ENCODE measurements around the gene OR2V1.
"Not testable (repeated sequence)": the region's sequence is repeated elsewhere in the genome, so short reads cannot be mapped to it uniquely, and the experiment has no call there.

OR2V1 gene

GRCh38 chr5:181159286-181160151 is 28.6 kb upstream of the OR2V1 start:
- Histone ChIP-seq H4K20me1 (no peaks in the 10 kb centered on the region), H3K4me1 (peaks cover 53% of the 10 kb centered on the region), H3K27ac (peak overlapping the region; percentile 76), H3K9ac (peak overlapping the region; percentile 65; the same call in 1 of the 2 replicates), H3K27me3 (no peaks in the 10 kb centered on the region), H3K4me3 (peak overlapping the region; percentile 58), H3K4me2 (peak overlapping the region; percentile 73), H3K36me3 (no peaks in the 10 kb centered on the region), H3K9me3 (0 out of 2 replicates have a peak, but pooled peaks cover 2% of the 10 kb centered on the region)
- TF ChIP-seq Cebpa-rat (IDR thresholded peaks at IDR 0.05) = no peak

- no peak overlapping the region for H3K4me3 ChIP-seq
- TF ChIP-seq Cebpa-rat (IDR thresholded peaks at IDR 0.05) = no peak
- no peaks in the 10 kb centered on the region for H3K36me3 ChIP-seq
- no peak overlapping the region; the same call in 1 of the 2 replicates for H3K4me2 ChIP-seq
- no peaks in the 10 kb centered on the region for H3K27me3 ChIP-seq
- peaks cover 53% of the 10 kb centered on the region for H3K4me1 ChIP-seq
- no peak overlapping the region for H3K9ac ChIP-seq
- H3K9me3 ChIP-seq = 0 out of 2 replicates have a peak, but pooled peaks cover 9% of the 10 kb centered on the region
- no peaks in the 10 kb centered on the region for H4K20me1 ChIP-seq
- H3K27ac ChIP-seq = no peak overlapping the region
These were observed 27.9 kb upstream of the OR2V1 start for GRCh38 chr5:181158869-181159268.

GRCh38 chr5:181156758-181157157 is 25.8 kb upstream of the OR2V1 start:
- Histone ChIP-seq H3K27me3 (no peaks in the 10 kb centered on the region), H3K36me3 (no peaks in the 10 kb centered on the region), H3K4me3 (no peak overlapping the region), H4K20me1 (no peaks in the 10 kb centered on the region), H3K4me1 (peaks cover 32% of the 10 kb centered on the region), H3K4me2 (no peak overlapping the region), H3K9me3 (0 out of 2 replicates have a peak, but pooled peaks cover 11% of the 10 kb centered on the region), H3K27ac (no peak overlapping the region), H3K9ac (no peak overlapping the region)
- TF ChIP-seq Cebpa-rat (IDR thresholded peaks at IDR 0.05) = no peak

GRCh38 chr5:181153814-181154213 is 22.8 kb upstream of the OR2V1 start:
- TF ChIP-seq Cebpa-rat (IDR thresholded peaks at IDR 0.05) = no peak
- H3K27ac ChIP-seq = no peak overlapping the region
- H4K20me1 ChIP-seq = no peaks in the 10 kb centered on the region
- peaks cover 34% of the 10 kb centered on the region for H3K4me1 ChIP-seq
- no peaks in the 10 kb centered on the region for H3K36me3 ChIP-seq
- H3K4me3 ChIP-seq = no peak overlapping the region
- H3K4me2 ChIP-seq = no peak overlapping the region
- 0 out of 2 replicates have a peak, but pooled peaks cover 11% of the 10 kb centered on the region for H3K9me3 ChIP-seq
- no peaks in the 10 kb centered on the region for H3K27me3 ChIP-seq
- no peak overlapping the region for H3K9ac ChIP-seq

- H3K36me3 ChIP-seq = no peaks in the 10 kb centered on the region
- TF ChIP-seq Cebpa-rat (IDR thresholded peaks at IDR 0.05) = no peak
- H3K9me3 ChIP-seq = 0 out of 2 replicates have a peak, but pooled peaks cover 11% of the 10 kb centered on the region
- no peak overlapping the region for H3K4me3 ChIP-seq
- no peak overlapping the region for H3K27ac ChIP-seq
- no peaks in the 10 kb centered on the region for H4K20me1 ChIP-seq
- H3K27me3 ChIP-seq = no peaks in the 10 kb centered on the region
- no peak overlapping the region for H3K9ac ChIP-seq
- no peak overlapping the region for H3K4me2 ChIP-seq
- H3K4me1 ChIP-seq = peaks cover 43% of the 10 kb centered on the region
These were observed 21.4 kb upstream of the OR2V1 start for GRCh38 chr5:181152406-181152805.

GRCh38 chr5:181151146-181151545 is 20.2 kb upstream of the OR2V1 start:
- Histone ChIP-seq H3K27me3 (no peaks in the 10 kb centered on the region), H3K4me1 (peaks cover 39% of the 10 kb centered on the region), H3K9ac (no peak overlapping the region), H3K27ac (no peak overlapping the region), H3K4me3 (no peak overlapping the region), H3K9me3 (peaks cover 14% of the 10 kb centered on the region; the same call in 1 of the 2 replicates), H3K4me2 (no peak overlapping the region), H4K20me1 (no peaks in the 10 kb centered on the region), H3K36me3 (no peaks in the 10 kb centered on the region)
- TF ChIP-seq Cebpa-rat (IDR thresholded peaks at IDR 0.05) = no peak

GRCh38 chr5:181149806-181150733 is 19.1 kb upstream of the OR2V1 start:
- no peak overlapping the region for H3K9ac ChIP-seq

GRCh38 chr5:181149355-181149754 is 18.4 kb upstream of the OR2V1 start:
- no peak overlapping the region for H3K27ac ChIP-seq
- H3K4me2 ChIP-seq = 0 out of 2 replicates have a peak overlapping the region, but pooled peaks have one; percentile 31
- H3K9me3 ChIP-seq = peaks cover 28% of the 10 kb centered on the region
- no peaks in the 10 kb centered on the region for H3K27me3 ChIP-seq
- H3K36me3 ChIP-seq = no peaks in the 10 kb centered on the region
- H3K4me3 ChIP-seq = no peak overlapping the region
- H4K20me1 ChIP-seq = no peaks in the 10 kb centered on the region
- peaks cover 39% of the 10 kb centered on the region for H3K4me1 ChIP-seq
- no peak for TF ChIP-seq Cebpa-rat (IDR thresholded peaks at IDR 0.05)
- no peak overlapping the region for H3K9ac ChIP-seq

More at GRCh38 chr5:181149806-181150733, 19.1 kb upstream of the OR2V1 start:
- Histone ChIP-seq H3K4me1 (peaks cover 39% of the 10 kb centered on the region), H4K20me1 (no peaks in the 10 kb centered on the region), H3K4me3 (no peak overlapping the region), H3K27me3 (no peaks in the 10 kb centered on the region), H3K36me3 (no peaks in the 10 kb centered on the region), H3K9me3 (peaks cover 25% of the 10 kb centered on the region), H3K27ac (no peak overlapping the region), H3K4me2 (peak overlapping the region; percentile 31; the same call in 1 of the 2 replicates)
- no peak for TF ChIP-seq Cebpa-rat (IDR thresholded peaks at IDR 0.05)

- not testable (repeated sequence) for H3K4me3 ChIP-seq, H4K20me1 ChIP-seq, H3K36me3 ChIP-seq, H3K9ac ChIP-seq, H3K27ac ChIP-seq, H3K27me3 ChIP-seq
- peaks cover 48% of the 10 kb centered on the region for H3K4me1 ChIP-seq
- peaks cover 40% of the 10 kb centered on the region for H3K9me3 ChIP-seq
- peak within 1 kb of the TSS; percentile 86 for H3K4me2 ChIP-seq
These were observed 16.1 kb upstream of the OR2V1 start, which contains the start of gene OR2V2 for GRCh38 chr5:181146927-181147636. OR2V2 (plus strand) TSS chr5:181147586; CDS start chr5:181154943, 7,357 bp downstream.
